ENCODE measurements around the gene OGFOD2. TPM values are rescaled to one million over a fixed set of nuclear protein-coding genes. Genes with fewer than 3 reads are reported as not detected.

OGFOD2 gene
- total RNA-seq, 4 donors from 2014 or later, result 13.3 to 133 (median 16.8) TPM

DNA sequence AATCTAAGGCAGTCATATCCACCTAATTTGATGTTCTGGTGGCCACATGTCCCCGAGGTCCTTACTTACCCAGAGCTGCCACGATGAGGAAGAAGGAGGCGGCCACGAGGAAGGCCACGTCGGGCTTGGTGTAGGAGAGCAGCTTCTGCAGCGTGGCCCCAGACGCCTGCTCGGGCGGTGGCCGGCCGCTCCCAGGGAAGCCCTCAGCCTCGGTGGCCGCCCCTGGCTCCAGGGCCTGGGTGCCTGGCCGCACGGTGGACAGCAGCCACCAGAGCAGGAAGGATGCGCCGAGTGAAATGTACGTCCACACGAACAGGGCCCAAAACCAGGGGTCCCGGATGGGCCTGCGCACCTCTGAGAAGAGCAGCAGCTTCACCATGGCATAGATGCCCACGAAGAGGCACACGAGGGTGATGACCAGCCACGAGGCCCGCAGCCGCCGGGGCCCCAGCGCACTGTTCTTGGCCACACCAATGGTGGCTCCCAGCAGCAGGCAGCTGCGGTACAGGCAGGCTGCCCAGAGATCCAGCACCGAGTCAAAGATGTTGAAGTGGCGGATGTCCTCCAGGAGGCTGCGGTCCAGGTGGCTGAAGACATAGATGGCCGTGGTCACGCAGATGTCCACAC, 15.4 kb upstream of the OGFOD2 start:
- no peak for DNase-seq
- TF ChIP-seq, protein P1, sequence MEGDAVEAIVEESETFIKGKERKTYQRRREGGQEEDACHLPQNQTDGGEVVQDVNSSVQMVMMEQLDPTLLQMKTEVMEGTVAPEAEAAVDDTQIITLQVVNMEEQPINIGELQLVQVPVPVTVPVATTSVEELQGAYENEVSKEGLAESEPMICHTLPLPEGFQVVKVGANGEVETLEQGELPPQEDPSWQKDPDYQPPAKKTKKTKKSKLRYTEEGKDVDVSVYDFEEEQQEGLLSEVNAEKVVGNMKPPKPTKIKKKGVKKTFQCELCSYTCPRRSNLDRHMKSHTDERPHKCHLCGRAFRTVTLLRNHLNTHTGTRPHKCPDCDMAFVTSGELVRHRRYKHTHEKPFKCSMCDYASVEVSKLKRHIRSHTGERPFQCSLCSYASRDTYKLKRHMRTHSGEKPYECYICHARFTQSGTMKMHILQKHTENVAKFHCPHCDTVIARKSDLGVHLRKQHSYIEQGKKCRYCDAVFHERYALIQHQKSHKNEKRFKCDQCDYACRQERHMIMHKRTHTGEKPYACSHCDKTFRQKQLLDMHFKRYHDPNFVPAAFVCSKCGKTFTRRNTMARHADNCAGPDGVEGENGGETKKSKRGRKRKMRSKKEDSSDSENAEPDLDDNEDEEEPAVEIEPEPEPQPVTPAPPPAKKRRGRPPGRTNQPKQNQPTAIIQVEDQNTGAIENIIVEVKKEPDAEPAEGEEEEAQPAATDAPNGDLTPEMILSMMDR (IDR thresholded peaks at IDR 0.05), result no peak
- no peak for TF ChIP-seq POLR2A (IDR thresholded peaks at IDR 0.05)
- Histone ChIP-seq H3K9me3 (no peaks in the 10 kb centered on the region), H3K27me3 (no peaks in the 10 kb centered on the region), H3K27ac (no peak overlapping the region), H3K36me3 (no peaks in the 10 kb centered on the region), H3K4me1 (peaks cover 0 to 5% of the 10 kb centered on the region in 2 donors), H3K4me3 (no peak overlapping the region)
- intact Hi-C loops (cut with DNase I; ENCODE audit: low total_unique reads), result no loop called here

DNA sequence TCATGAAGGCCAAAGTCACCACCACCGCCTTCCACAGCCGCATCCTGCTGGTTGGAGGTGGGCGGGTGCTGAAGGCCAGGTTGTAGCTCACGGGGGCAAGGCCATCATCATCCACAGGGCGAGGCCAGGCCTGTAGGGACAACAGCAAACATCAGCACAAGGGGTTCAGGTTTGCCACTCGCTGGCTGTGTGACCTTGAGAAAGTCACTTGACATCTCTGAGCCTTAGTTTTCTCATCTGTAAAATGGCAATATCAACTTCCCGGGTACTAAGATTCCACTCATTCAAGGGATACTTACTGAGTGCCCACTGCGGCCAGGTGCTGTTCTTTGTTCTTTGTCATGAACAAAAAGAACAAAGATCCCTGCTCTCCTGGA, 14.9 kb upstream of the OGFOD2 start:
- no peak for DNase-seq
- H3K36me3 ChIP-seq, result no peaks in the 10 kb centered on the region
- no peaks in the 10 kb centered on the region for H3K9me3 ChIP-seq
- intact Hi-C loops (cut with DNase I; ENCODE audit: low total_unique reads), result no loop called here
- TF ChIP-seq, protein P1 (IDR thresholded peaks at IDR 0.05), result no peak
- TF ChIP-seq POLR2A (IDR thresholded peaks at IDR 0.05), result no peak
- no peak overlapping the region for H3K27ac ChIP-seq
- no peak overlapping the region for H3K4me3 ChIP-seq
- peaks cover 0 to 6% of the 10 kb centered on the region in 2 donors for H3K4me1 ChIP-seq
- H3K27me3 ChIP-seq, result no peaks in the 10 kb centered on the region

DNA sequence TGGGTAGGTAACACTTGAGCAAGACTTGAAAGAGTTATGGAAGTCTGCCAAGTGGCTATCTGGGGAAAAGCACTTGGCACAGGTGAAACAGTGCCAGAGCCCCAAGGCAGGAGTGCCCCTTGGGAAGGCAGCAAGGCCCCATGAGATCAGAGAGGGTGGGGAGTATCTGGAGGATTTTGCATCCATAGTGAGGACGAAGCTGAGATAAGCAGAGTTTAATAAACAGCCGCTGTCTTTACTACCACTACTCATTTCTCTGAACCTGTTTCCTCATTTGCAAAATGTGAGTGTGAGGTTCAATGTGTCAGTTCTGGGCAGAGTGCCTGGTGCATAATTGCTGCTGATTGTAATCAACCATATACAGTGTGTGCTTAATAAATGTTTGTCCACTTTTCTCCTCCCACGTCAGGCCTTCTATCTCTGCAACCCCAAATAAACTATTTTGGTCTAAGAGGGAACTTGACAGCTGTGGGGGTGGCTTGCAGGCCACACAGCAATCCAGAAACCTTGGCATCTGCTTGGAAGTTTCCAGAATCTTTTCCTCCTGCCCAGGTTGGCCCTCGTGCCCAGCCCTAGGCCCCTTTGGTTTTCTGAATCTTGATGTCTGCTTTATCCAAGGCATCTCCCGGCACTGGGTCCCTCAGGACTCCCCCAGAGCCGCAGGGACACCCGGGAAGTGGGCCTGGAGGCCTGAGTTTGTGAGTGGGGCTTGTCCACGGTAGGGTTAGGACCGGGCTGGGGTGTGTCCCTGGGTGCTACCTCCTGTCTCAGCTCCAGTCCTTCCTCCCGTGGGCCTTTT, 13.3 kb upstream of the OGFOD2 start:
- H3K27ac ChIP-seq, result no peak overlapping the region
- no peak overlapping the region for H3K4me3 ChIP-seq
- intact Hi-C loops (cut with DNase I; ENCODE audit: low total_unique reads), result no loop called here
- H3K9me3 ChIP-seq, result no peaks in the 10 kb centered on the region
- TF ChIP-seq, protein P1 (IDR thresholded peaks at IDR 0.05), result no peak
- DNase-seq, result no peak
- H3K4me1 ChIP-seq, result peaks cover 0 to 11% of the 10 kb centered on the region in 2 donors
- no peaks in the 10 kb centered on the region for H3K27me3 ChIP-seq
- H3K36me3 ChIP-seq, result no peaks in the 10 kb centered on the region

DNA sequence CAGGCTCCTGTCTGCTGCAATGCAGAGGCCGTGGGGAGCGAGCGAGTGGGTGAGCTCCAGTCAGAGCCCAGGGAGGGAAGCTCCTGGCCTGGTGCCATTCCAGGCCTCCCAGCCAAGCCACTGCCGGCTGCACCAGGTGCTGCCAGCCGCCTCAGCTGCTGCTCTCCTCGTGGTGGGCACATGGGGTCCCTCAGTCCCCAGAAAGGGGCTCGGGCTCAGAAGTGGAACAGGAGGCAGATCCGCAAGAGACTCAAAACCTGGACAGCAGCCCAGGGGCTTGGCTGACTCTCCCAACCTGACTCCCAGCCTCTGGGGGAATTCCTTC, 11.1 kb upstream of the OGFOD2 start:
- intact Hi-C loops (cut with DNase I; ENCODE audit: low total_unique reads), result no loop called here
- peak in 1 of 2 donors; percentile 59 for DNase-seq
- TF ChIP-seq, protein P1 (IDR thresholded peaks at IDR 0.05), result no peak
- no peak for TF ChIP-seq POLR2A (IDR thresholded peaks at IDR 0.05)

More for the DNA sequence above, 11.1 kb upstream of the OGFOD2 start:
- Histone ChIP-seq H3K36me3 (no peaks in the 10 kb centered on the region), H3K27ac (no peak overlapping the region), H3K4me1 (peaks cover 0 to 11% of the 10 kb centered on the region in 2 donors), H3K27me3 (no peaks in the 10 kb centered on the region), H3K9me3 (no peaks in the 10 kb centered on the region), H3K4me3 (no peak overlapping the region)
